Activated naive CD4-positive, alpha-beta T cell treated with anti-CD3 and anti-CD28 coated beads for 36 hours (primary cell): ENCODE data around the gene SYTL3. TPM values are rescaled to one million over a fixed set of nuclear protein-coding genes. Genes with fewer than 3 reads are reported as not detected.

Source experiments
- CTCF ChIA-PET: fragments of 350-600 bp; sonication (Branson Sonifier 250); formaldehyde crosslinking; loops from one replicate; lab custom pipeline; 2021; ENCODE audit warnings: antibody characterized with exemption; lab: Charles Lee
- DNase-seq: peaks from one replicate; pipeline ENCODE4 v3.0.0-alpha.2; 2020
- H3K27ac Mint-ChIP-seq: one replicate; pipeline ENCODE4 v1.8.0; 2021; ENCODE audit warnings: mild to moderate bottlenecking, mixed read lengths
- H3K27me3 Mint-ChIP-seq: one replicate; pipeline ENCODE4 v1.8.0; 2021; ENCODE audit warnings: low read depth, mixed read lengths
- H3K36me3 Mint-ChIP-seq: one replicate; pipeline ENCODE4 v1.8.0; 2021; ENCODE audit warnings: low read depth, mixed read lengths
- H3K4me1 Mint-ChIP-seq: one replicate; pipeline ENCODE4 v1.8.0; 2021; ENCODE audit warnings: low read depth, mixed read lengths
- H3K4me3 Mint-ChIP-seq: one replicate; pipeline ENCODE4 v1.8.0; 2021; ENCODE audit warnings: mild to moderate bottlenecking, moderate library complexity, mixed read lengths
- H3K9me3 Mint-ChIP-seq: one replicate; pipeline ENCODE4 v1.8.0; 2021; ENCODE audit warnings: mixed read lengths
- intact Hi-C: fragments of 100-400 bp; cut with micrococcal nuclease; formaldehyde crosslinking; loops from one replicate; pipeline ENCODE4 v1.15.1; 2023
- total RNA-seq, 2 experiments: library from RNA; stranded (reverse); gene quantifications; one replicate each; pipeline ENCODE4 v1.2.3, GENCODE V29; 2021

The SYTL3 gene
- total RNA-seq, 2 experiments from 2014 or later: 115 to 120 TPM

GRCh38 chr6:158709809-158710208, 60.0 kb downstream of the SYTL3 start:
- H3K27ac Mint-ChIP-seq: no peak overlapping the region
- H3K27me3 Mint-ChIP-seq: no peaks in the 10 kb centered on the region
- H3K9me3 Mint-ChIP-seq: no peaks in the 10 kb centered on the region
- H3K36me3 Mint-ChIP-seq: peaks cover 41% of the 10 kb centered on the region
- intact Hi-C loops: no loop called here
- CTCF ChIA-PET: no interaction called here
- DNase-seq: no peak
- H3K4me1 Mint-ChIP-seq: no peaks in the 10 kb centered on the region
- H3K4me3 Mint-ChIP-seq: no peak overlapping the region

- Mint-ChIP-seq H3K27ac (no peak overlapping the region), H3K27me3 (no peaks in the 10 kb centered on the region), H3K4me3 (no peak overlapping the region), H3K9me3 (no peaks in the 10 kb centered on the region), H3K4me1 (peaks cover 6% of the 10 kb centered on the region), H3K36me3 (peaks cover 51% of the 10 kb centered on the region)
- CTCF ChIA-PET: no interaction called here
- intact Hi-C loops: no loop called here
- no peak for DNase-seq
These were observed 61.4 kb downstream of the SYTL3 start for GRCh38 chr6:158711264-158711663.

- no peak for DNase-seq
- Mint-ChIP-seq H3K27ac (no peak overlapping the region), H3K4me1 (peaks cover 19% of the 10 kb centered on the region), H3K27me3 (no peaks in the 10 kb centered on the region), H3K4me3 (no peak overlapping the region), H3K36me3 (peaks cover 55% of the 10 kb centered on the region), H3K9me3 (no peaks in the 10 kb centered on the region)
- intact Hi-C loops: no loop called here
- CTCF ChIA-PET: no interaction called here
These were observed 63.6 kb downstream of the SYTL3 start for GRCh38 chr6:158713469-158713868.

- intact Hi-C loops: no loop called here
- Mint-ChIP-seq H3K36me3 (peaks cover 63% of the 10 kb centered on the region), H3K27me3 (no peaks in the 10 kb centered on the region), H3K9me3 (no peaks in the 10 kb centered on the region), H3K27ac (no peak overlapping the region), H3K4me1 (peaks cover 25% of the 10 kb centered on the region), H3K4me3 (no peak overlapping the region)
- CTCF ChIA-PET: no interaction called here
- no peak for DNase-seq
These were observed 64.9 kb downstream of the SYTL3 start for GRCh38 chr6:158714706-158715105.

- Mint-ChIP-seq H3K27me3 (no peaks in the 10 kb centered on the region), H3K9me3 (no peaks in the 10 kb centered on the region), H3K4me1 (peaks cover 32% of the 10 kb centered on the region), H3K27ac (no peak overlapping the region), H3K4me3 (no peak overlapping the region), H3K36me3 (peaks cover 59% of the 10 kb centered on the region)
- intact Hi-C loops: no loop called here
- no peak for DNase-seq
- CTCF ChIA-PET: no interaction called here
These were observed 65.8 kb downstream of the SYTL3 start for GRCh38 chr6:158715330-158716311.

- Mint-ChIP-seq H3K27me3 (no peaks in the 10 kb centered on the region), H3K4me3 (no peak overlapping the region), H3K27ac (no peak overlapping the region), H3K4me1 (peaks cover 37% of the 10 kb centered on the region), H3K36me3 (peaks cover 64% of the 10 kb centered on the region), H3K9me3 (no peaks in the 10 kb centered on the region)
- intact Hi-C loops: no loop called here
- CTCF ChIA-PET: interaction anchor here (1.0 to 2.5 kb wide), 3 partner anchors 26 to 258 kb away, joined by 3 to 5 read pairs (median 4); no protein-coding TSS in a partner anchor
- DNase-seq: no peak
These were observed 67.8 kb downstream of the SYTL3 start for GRCh38 chr6:158717341-158718330.

- Mint-ChIP-seq H3K27me3 (no peaks in the 10 kb centered on the region), H3K4me3 (no peak overlapping the region), H3K36me3 (peaks cover 59% of the 10 kb centered on the region), H3K27ac (no peak overlapping the region), H3K9me3 (no peaks in the 10 kb centered on the region), H3K4me1 (peaks cover 37% of the 10 kb centered on the region)
- intact Hi-C loops: no loop called here
- CTCF ChIA-PET: interaction anchor here (0.6 to 2.5 kb wide), 6 partner anchors 13 to 1384 kb away, joined by 3 to 5 read pairs (median 3); no protein-coding TSS in a partner anchor
- no peak for DNase-seq
These were observed 68.7 kb downstream of the SYTL3 start for GRCh38 chr6:158718461-158719046.

GRCh38 chr6:158722176-158722729, 72.4 kb downstream of the SYTL3 start:
- Mint-ChIP-seq H3K4me1 (peaks cover 27% of the 10 kb centered on the region), H3K9me3 (no peaks in the 10 kb centered on the region), H3K27me3 (no peaks in the 10 kb centered on the region), H3K4me3 (no peak overlapping the region), H3K27ac (no peak overlapping the region), H3K36me3 (peaks cover 64% of the 10 kb centered on the region)
- CTCF ChIA-PET: interaction anchor here (1.4 to 1.6 kb wide), 2 partner anchors 18 to 73 kb away, joined by 3 to 7 read pairs; no protein-coding TSS in a partner anchor
- intact Hi-C loops: loop anchor here (5.0 kb wide), 2 partner anchors 150 to 385 kb away; no protein-coding TSS in a partner anchor
- no peak for DNase-seq

- Mint-ChIP-seq H3K4me1 (peaks cover 4% of the 10 kb centered on the region), H3K27me3 (no peaks in the 10 kb centered on the region), H3K4me3 (no peak overlapping the region), H3K36me3 (peaks cover 63% of the 10 kb centered on the region), H3K9me3 (no peaks in the 10 kb centered on the region), H3K27ac (no peak overlapping the region)
- CTCF ChIA-PET: no interaction called here
- intact Hi-C loops: no loop called here
- DNase-seq: no peak
These were observed 75.8 kb downstream of the SYTL3 start for GRCh38 chr6:158725704-158726103.

- Mint-ChIP-seq H3K27ac (no peak overlapping the region), H3K9me3 (peaks cover 3% of the 10 kb centered on the region), H3K36me3 (peaks cover 73% of the 10 kb centered on the region), H3K27me3 (no peaks in the 10 kb centered on the region), H3K4me3 (no peak overlapping the region), H3K4me1 (peaks cover 1% of the 10 kb centered on the region)
- intact Hi-C loops: no loop called here
- DNase-seq: no peak
- CTCF ChIA-PET: interaction anchor here (0.7 kb wide), 1 partner anchor 17 kb away, joined by 3 read pairs; no protein-coding TSS in a partner anchor
These were observed 80.2 kb downstream of the SYTL3 start for GRCh38 chr6:158729906-158730540.

GRCh38 chr6:158730541-158730907, 80.7 kb downstream of the SYTL3 start:
- Mint-ChIP-seq H3K36me3 (peaks cover 71% of the 10 kb centered on the region), H3K27ac (no peak overlapping the region), H3K27me3 (no peaks in the 10 kb centered on the region), H3K4me1 (peaks cover 1% of the 10 kb centered on the region), H3K9me3 (peaks cover 3% of the 10 kb centered on the region), H3K4me3 (no peak overlapping the region)
- intact Hi-C loops: no loop called here
- no peak for DNase-seq
- CTCF ChIA-PET: no interaction called here
